Esophagus squamous epithelium (tissue), 5 donors: ENCODE data around the gene PHC2. TPM values are rescaled to one million over a fixed set of nuclear protein-coding genes. Genes with fewer than 3 reads are reported as not detected.
A peak's percentile ranks its signal among the peaks of the same experiment; 100 is the strongest.

ENCODE experiments used
- DNase-seq: peaks from one replicate; lab custom pipeline; 2025; lab: John Stamatoyannopoulos, UW
- H3K27ac ChIP-seq, 4 donors: fragments of 200-600 bp; sonication (generic); one replicate each; pipeline ENCODE4 v1.5.1; 2016 to 2019; ENCODE audit warnings: mild to moderate bottlenecking in 1 of 4
- H3K27me3 ChIP-seq, 4 donors: fragments of 200-600 bp; sonication (generic); 1 replicate in 3 of 4; 2 replicates in 1 of 4; pipeline versions ENCODE4 v1.5.1 to v1.6.0; 2017 to 2021; ENCODE audit warnings: antibody characterized with exemption in 1 of 4
- H3K36me3 ChIP-seq, 3 donors: fragments of 200-600 bp; sonication (generic); one replicate each; pipeline ENCODE4 v1.5.1; 2016 to 2019
- H3K4me1 ChIP-seq, 3 donors: fragments of 200-600 bp; sonication (generic); one replicate each; pipeline ENCODE4 v1.5.1; 2017 to 2019
- H3K4me3 ChIP-seq, 4 donors: fragments of 200-600 bp; sonication (generic); 1 replicate in 3 of 4; 2 replicates in 1 of 4; pipeline ENCODE4 v1.5.1; 2016 to 2019; ENCODE audit warnings: mild to moderate bottlenecking in 2 of 4, moderate library complexity in 1 of 4
- H3K9me3 ChIP-seq, 3 donors: fragments of 200-600 bp; sonication (generic); one replicate each; pipeline ENCODE4 v1.5.1; 2016 to 2019
- CTCF ChIP-seq, 6 experiments: fragments of 450-650 bp in 4 of 6; fragments of 200-600 bp in 2 of 6; sonication (generic) in 2 of 6; IDR thresholded peaks; one replicate each; pipeline ENCODE4 v1.5.1; 2016 to 2019; ENCODE audit warnings: antibody characterized with exemption in 6 of 6, mild to moderate bottlenecking in 4 of 6, moderate library complexity in 4 of 6
- POLR2A ChIP-seq, 4 donors: fragments of 450-650 bp; IDR thresholded peaks; one replicate each; pipeline ENCODE4 v1.6.1; 2017; ENCODE audit warnings: antibody characterized with exemption in 4 of 4, mild to moderate bottlenecking in 4 of 4, moderate library complexity in 3 of 4
- WGBS, 2 donors: methylation state at CpG; one replicate each; pipeline ENCODE4 v1.1.5; 2018; 5-methylcytosine and 5-hydroxymethylcytosine counted together
- intact Hi-C: fragments of 100-400 bp; cut with DNase I; formaldehyde crosslinking; loops from one replicate; pipeline ENCODE4 v1.15.0; 2022
- total RNA-seq, 4 donors: library from RNA; depleted of rRNA; stranded (reverse); fragments of >200 nt; gene quantifications; one replicate each; pipeline ENCODE4 v1.1.0, GENCODE V29; 2016
- donor health status: DM: yes; HTN: yes; CAD: no.

The PHC2 gene
- total RNA-seq, 4 donors from 2014 or later: 27.4 to 92.1 (median 50.6) TPM

DNA sequence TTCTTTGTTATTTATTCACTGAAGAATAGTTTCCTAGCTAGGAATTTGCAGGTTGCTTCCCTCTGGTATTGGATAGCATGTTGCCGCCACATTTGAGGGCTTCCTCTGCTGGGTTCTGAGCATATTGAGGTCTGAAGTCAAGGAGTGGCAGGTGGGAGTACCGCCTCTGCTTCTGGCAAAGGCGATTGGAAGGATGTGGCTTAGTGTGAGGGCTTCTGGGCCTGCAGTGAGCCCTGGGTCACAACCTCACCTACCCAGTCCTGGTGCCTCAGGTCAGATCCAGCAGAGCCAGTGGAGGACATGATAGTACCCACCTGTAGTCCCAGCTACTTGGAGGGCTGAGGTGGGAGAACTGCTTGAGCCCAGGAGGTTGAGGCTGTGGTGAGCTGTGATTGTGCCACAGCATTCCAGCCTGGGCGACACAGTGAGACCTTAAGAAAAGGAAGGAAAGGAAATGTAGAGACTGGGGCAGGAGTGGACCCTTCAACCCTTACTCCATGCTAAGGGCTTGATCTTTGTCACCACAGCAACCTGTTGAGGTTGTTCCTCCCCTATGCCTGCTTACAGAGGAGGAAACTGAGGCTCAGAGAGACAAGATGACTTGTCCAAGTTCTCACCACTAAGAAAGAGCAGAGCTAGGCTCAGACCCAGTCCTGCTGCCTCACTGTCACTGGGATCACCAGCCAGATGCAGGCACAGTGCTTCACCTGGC is 132.8 kb downstream of the PHC2 start:
- peaks cover 0 to 69% (median 18%) of the 10 kb centered on the region in 3 donors for H3K4me1 ChIP-seq
- peak overlapping the region; percentile 5 to 34 (median 15) for H3K27ac ChIP-seq
- peaks cover 0 to 76% (median 0%) of the 10 kb centered on the region in 3 donors for H3K36me3 ChIP-seq
- H3K4me3 ChIP-seq: no peak overlapping the region
- intact Hi-C loops: loop anchor here (5.0 kb wide), 2 partner anchors 69 to 169 kb away; no protein-coding TSS in a partner anchor
- DNase-seq: no peak
- 78 to 92% methylated on average over 3 to 4 of the region's 4 CpGs for WGBS, 2 donors
- no peaks in the 10 kb centered on the region for H3K9me3 ChIP-seq
- no peaks in the 10 kb centered on the region for H3K27me3 ChIP-seq
- TF ChIP-seq POLR2A (IDR thresholded peaks at IDR 0.05) (no peak), CTCF (IDR thresholded peaks at IDR 0.05) (no peak)

GRCh38 chr1:33296824-33297223 is 134.1 kb downstream of the PHC2 start:
- Histone ChIP-seq H3K36me3 (peaks cover 0 to 83% (median 0%) of the 10 kb centered on the region in 3 donors), H3K4me3 (no peak overlapping the region), H3K9me3 (no peaks in the 10 kb centered on the region), H3K27me3 (no peaks in the 10 kb centered on the region), H3K4me1 (peaks cover 0 to 67% (median 18%) of the 10 kb centered on the region in 3 donors), H3K27ac (peak overlapping the region in 1 of 4 donors; percentile 72)
- 66 to 79% methylated on average over 2 to 4 of the region's 4 CpGs for WGBS, 2 donors
- no peak for TF ChIP-seq POLR2A (IDR thresholded peaks at IDR 0.05)
- no peak for TF ChIP-seq CTCF (IDR thresholded peaks at IDR 0.05)
- DNase-seq: no peak
- intact Hi-C loops: loop anchor here (5.0 kb wide), 2 partner anchors 70 to 170 kb away; no protein-coding TSS in a partner anchor

DNA sequence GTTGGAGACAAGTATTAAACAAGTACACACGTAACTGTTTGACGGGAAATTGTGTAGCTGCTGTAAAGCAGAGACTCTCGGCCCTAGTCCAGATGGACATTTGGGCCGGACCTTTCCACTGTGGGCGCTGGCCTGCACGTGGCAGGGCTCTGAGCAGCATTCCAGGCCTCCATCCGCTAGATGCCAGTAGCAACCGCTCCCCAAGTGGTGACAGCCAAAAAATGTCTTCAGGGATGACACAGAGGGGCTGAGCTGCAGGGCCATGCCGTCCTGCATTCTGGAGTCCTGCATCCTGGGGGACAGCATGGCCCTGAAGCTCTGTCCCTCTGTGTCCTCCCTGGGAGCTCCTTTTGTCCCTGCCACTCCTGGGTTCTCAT is 134.8 kb downstream of the PHC2 start:
- TF ChIP-seq CTCF (IDR thresholded peaks at IDR 0.05) (no peak), POLR2A (IDR thresholded peaks at IDR 0.05) (no peak)
- no peak for DNase-seq
- intact Hi-C loops: loop anchor here (5.0 kb wide), 2 partner anchors 71 to 171 kb away; no protein-coding TSS in a partner anchor
- Histone ChIP-seq H3K4me3 (no peak overlapping the region), H3K27me3 (no peaks in the 10 kb centered on the region), H3K36me3 (peaks cover 0 to 82% (median 0%) of the 10 kb centered on the region in 3 donors), H3K9me3 (no peaks in the 10 kb centered on the region), H3K27ac (peak overlapping the region; percentile 31 to 72 (median 64)), H3K4me1 (peaks cover 0 to 61% (median 18%) of the 10 kb centered on the region in 3 donors)
- 66 to 75% methylated on average over 3 to 8 of the region's 9 CpGs for WGBS, 2 donors

GRCh38 chr1:33295450-33296081 is 135.3 kb downstream of the PHC2 start:
- TF ChIP-seq POLR2A (IDR thresholded peaks at IDR 0.05): no peak
- peak; percentile 86 to 100 (median 98) for TF ChIP-seq CTCF (IDR thresholded peaks at IDR 0.05)
- Histone ChIP-seq H3K27me3 (no peaks in the 10 kb centered on the region), H3K27ac (peak overlapping the region; percentile 31 to 72 (median 64)), H3K9me3 (no peaks in the 10 kb centered on the region), H3K4me1 (peaks cover 0 to 56% (median 18%) of the 10 kb centered on the region in 3 donors), H3K36me3 (peaks cover 0 to 77% (median 0%) of the 10 kb centered on the region in 3 donors), H3K4me3 (no peak overlapping the region)
- DNase-seq: no peak
- intact Hi-C loops: loop anchor here (5.0 kb wide), 2 partner anchors 72 to 172 kb away; no protein-coding TSS in a partner anchor
- 30 to 70% methylated on average over 2 to 9 of the region's 12 CpGs for WGBS, 2 donors
